ENCODE measurements around the gene CNGB1.

CNGB1 gene

GRCh38 chr16:57957673-57958392 lies 13.1 kb downstream of the CNGB1 start:
- H3K27me3 ChIP-seq (ENCODE audit: control insufficient read depth, insufficient read depth, low read length), result no peaks in the 10 kb centered on the region
- H3K9me3 ChIP-seq (ENCODE audit: control insufficient read depth, low read depth, low read length), result no peaks in the 10 kb centered on the region
- no peak overlapping the region for H3K9ac ChIP-seq (ENCODE audit: low read length)
- H3K36me3 ChIP-seq (ENCODE audit: control insufficient read depth, low read depth, low read length), result no peaks in the 10 kb centered on the region
- H3K4me3 ChIP-seq (ENCODE audit: low read length), result no peak overlapping the region
- H3K27ac ChIP-seq (ENCODE audit: low read length), result no peak overlapping the region
- H3K4me1 ChIP-seq (ENCODE audit: control insufficient read depth, low read depth, low read length), result peaks cover 4% of the 10 kb centered on the region

GRCh38 chr16:57956924-57957672 lies 13.8 kb downstream of the CNGB1 start:
- H3K36me3 ChIP-seq (ENCODE audit: control insufficient read depth, low read depth, low read length), result no peaks in the 10 kb centered on the region
- H3K4me3 ChIP-seq (ENCODE audit: low read length), result no peak overlapping the region
- H3K9ac ChIP-seq (ENCODE audit: low read length), result no peak overlapping the region
- H3K27ac ChIP-seq (ENCODE audit: low read length), result no peak overlapping the region
- no peaks in the 10 kb centered on the region for H3K27me3 ChIP-seq (ENCODE audit: control insufficient read depth, insufficient read depth, low read length)
- H3K4me1 ChIP-seq (ENCODE audit: control insufficient read depth, low read depth, low read length), result peaks cover 4% of the 10 kb centered on the region
- no peaks in the 10 kb centered on the region for H3K9me3 ChIP-seq (ENCODE audit: control insufficient read depth, low read depth, low read length)

- H3K9me3 ChIP-seq (ENCODE audit: control insufficient read depth, low read depth, low read length), result no peaks in the 10 kb centered on the region
- H3K4me1 ChIP-seq (ENCODE audit: control insufficient read depth, low read depth, low read length), result peaks cover 4% of the 10 kb centered on the region
- no peaks in the 10 kb centered on the region for H3K27me3 ChIP-seq (ENCODE audit: control insufficient read depth, insufficient read depth, low read length)
- H3K9ac ChIP-seq (ENCODE audit: low read length), result no peak overlapping the region
- H3K36me3 ChIP-seq (ENCODE audit: control insufficient read depth, low read depth, low read length), result no peaks in the 10 kb centered on the region
- H3K4me3 ChIP-seq (ENCODE audit: low read length), result no peak overlapping the region
- no peak overlapping the region for H3K27ac ChIP-seq (ENCODE audit: low read length)
Observed at GRCh38 chr16:57956270-57956808, 14.6 kb downstream of the CNGB1 start.

GRCh38 chr16:57955572-57956188 lies 15.2 kb downstream of the CNGB1 start:
- H3K4me3 ChIP-seq (ENCODE audit: low read length), result no peak overlapping the region
- no peak overlapping the region for H3K27ac ChIP-seq (ENCODE audit: low read length)
- no peaks in the 10 kb centered on the region for H3K27me3 ChIP-seq (ENCODE audit: control insufficient read depth, insufficient read depth, low read length)

GRCh38 chr16:57953857-57954256 lies 17.1 kb downstream of the CNGB1 start:
- H3K36me3 ChIP-seq (ENCODE audit: control insufficient read depth, low read depth, low read length), result no peaks in the 10 kb centered on the region

More at GRCh38 chr16:57955572-57956188, 15.2 kb downstream of the CNGB1 start:
- Histone ChIP-seq H3K36me3 (ENCODE audit: control insufficient read depth, low read depth, low read length) (no peaks in the 10 kb centered on the region), H3K9ac (ENCODE audit: low read length) (no peak overlapping the region), H3K4me1 (ENCODE audit: control insufficient read depth, low read depth, low read length) (peaks cover 4% of the 10 kb centered on the region), H3K9me3 (ENCODE audit: control insufficient read depth, low read depth, low read length) (no peaks in the 10 kb centered on the region)

GRCh38 chr16:57952909-57953308 lies 18.0 kb downstream of the CNGB1 start:
- Histone ChIP-seq H3K27ac (ENCODE audit: low read length) (no peak overlapping the region), H3K36me3 (ENCODE audit: control insufficient read depth, low read depth, low read length) (no peaks in the 10 kb centered on the region), H3K9me3 (ENCODE audit: control insufficient read depth, low read depth, low read length) (no peaks in the 10 kb centered on the region), H3K27me3 (ENCODE audit: control insufficient read depth, insufficient read depth, low read length) (no peaks in the 10 kb centered on the region), H3K9ac (ENCODE audit: low read length) (no peak overlapping the region), H3K4me1 (ENCODE audit: control insufficient read depth, low read depth, low read length) (peaks cover 4% of the 10 kb centered on the region), H3K4me3 (ENCODE audit: low read length) (no peak overlapping the region)

More at GRCh38 chr16:57953857-57954256, 17.1 kb downstream of the CNGB1 start:
- Histone ChIP-seq H3K27ac (ENCODE audit: low read length) (no peak overlapping the region), H3K4me1 (ENCODE audit: control insufficient read depth, low read depth, low read length) (peaks cover 4% of the 10 kb centered on the region), H3K9ac (ENCODE audit: low read length) (no peak overlapping the region), H3K4me3 (ENCODE audit: low read length) (no peak overlapping the region), H3K9me3 (ENCODE audit: control insufficient read depth, low read depth, low read length) (no peaks in the 10 kb centered on the region), H3K27me3 (ENCODE audit: control insufficient read depth, insufficient read depth, low read length) (no peaks in the 10 kb centered on the region)

GRCh38 chr16:57951204-57951960 lies 19.5 kb downstream of the CNGB1 start:
- Histone ChIP-seq H3K27ac (ENCODE audit: low read length) (no peak overlapping the region), H3K27me3 (ENCODE audit: control insufficient read depth, insufficient read depth, low read length) (no peaks in the 10 kb centered on the region), H3K9ac (ENCODE audit: low read length) (no peak overlapping the region), H3K36me3 (ENCODE audit: control insufficient read depth, low read depth, low read length) (no peaks in the 10 kb centered on the region), H3K9me3 (ENCODE audit: control insufficient read depth, low read depth, low read length) (no peaks in the 10 kb centered on the region), H3K4me1 (ENCODE audit: control insufficient read depth, low read depth, low read length) (no peaks in the 10 kb centered on the region), H3K4me3 (ENCODE audit: low read length) (no peak overlapping the region)

- H3K36me3 ChIP-seq (ENCODE audit: control insufficient read depth, low read depth, low read length), result no peaks in the 10 kb centered on the region
- no peak overlapping the region for H3K4me3 ChIP-seq (ENCODE audit: low read length)
- no peaks in the 10 kb centered on the region for H3K4me1 ChIP-seq (ENCODE audit: control insufficient read depth, low read depth, low read length)
- no peak overlapping the region for H3K9ac ChIP-seq (ENCODE audit: low read length)
- H3K9me3 ChIP-seq (ENCODE audit: control insufficient read depth, low read depth, low read length), result no peaks in the 10 kb centered on the region
- no peak overlapping the region for H3K27ac ChIP-seq (ENCODE audit: low read length)
- no peaks in the 10 kb centered on the region for H3K27me3 ChIP-seq (ENCODE audit: control insufficient read depth, insufficient read depth, low read length)
Observed at GRCh38 chr16:57950382-57950781, 20.5 kb downstream of the CNGB1 start.

GRCh38 chr16:57949595-57950238 lies 21.2 kb downstream of the CNGB1 start:
- Histone ChIP-seq H3K9me3 (ENCODE audit: control insufficient read depth, low read depth, low read length) (no peaks in the 10 kb centered on the region), H3K27me3 (ENCODE audit: control insufficient read depth, insufficient read depth, low read length) (no peaks in the 10 kb centered on the region), H3K36me3 (ENCODE audit: control insufficient read depth, low read depth, low read length) (no peaks in the 10 kb centered on the region), H3K4me1 (ENCODE audit: control insufficient read depth, low read depth, low read length) (no peaks in the 10 kb centered on the region), H3K9ac (ENCODE audit: low read length) (no peak overlapping the region), H3K4me3 (ENCODE audit: low read length) (no peak overlapping the region), H3K27ac (ENCODE audit: low read length) (no peak overlapping the region)

GRCh38 chr16:57949013-57949412 lies 21.9 kb downstream of the CNGB1 start:
- H3K9me3 ChIP-seq (ENCODE audit: control insufficient read depth, low read depth, low read length), result no peaks in the 10 kb centered on the region
- no peak overlapping the region for H3K27ac ChIP-seq (ENCODE audit: low read length)
- no peaks in the 10 kb centered on the region for H3K36me3 ChIP-seq (ENCODE audit: control insufficient read depth, low read depth, low read length)
- no peak overlapping the region for H3K4me3 ChIP-seq (ENCODE audit: low read length)
- H3K27me3 ChIP-seq (ENCODE audit: control insufficient read depth, insufficient read depth, low read length), result no peaks in the 10 kb centered on the region
- no peaks in the 10 kb centered on the region for H3K4me1 ChIP-seq (ENCODE audit: control insufficient read depth, low read depth, low read length)
- H3K9ac ChIP-seq (ENCODE audit: low read length), result no peak overlapping the region
